A549 (cell line): ENCODE data around the gene ZIC1.
A peak's percentile ranks its signal among the peaks of the same experiment; 100 is the strongest.

ENCODE experiments used
- CBX8 ChIP-seq: fragments of 200-600 bp; sonication (generic); IDR thresholded peaks from 2 replicates; pipeline ENCODE4 v1.6.1; 2016
- EP300 ChIP-seq, 2 experiments: fragments of >200 bp; sonication (Bioruptor Twin); formaldehyde crosslinking; IDR thresholded peaks; 2 replicates in 1 of 2; 3 replicates in 1 of 2; pipeline ENCODE4 v1.6.1; 2016 to 2017
- JUN ChIP-seq, 2 experiments: fragments of >200 bp; sonication (Bioruptor Twin); formaldehyde crosslinking; IDR thresholded peaks; 2 replicates in 1 of 2; 3 replicates in 1 of 2; pipeline ENCODE4 v1.6.1; 2016 to 2017
- KDM5A ChIP-seq: fragments of 200-600 bp; sonication (generic); IDR thresholded peaks from 2 replicates; pipeline ENCODE4 v1.6.1; 2016; ENCODE audit warnings: antibody characterized with exemption, mild to moderate bottlenecking
- POLR2A ChIP-seq: IDR thresholded peaks from 2 replicates; pipeline ENCODE4 v1.6.1; 2012; ENCODE audit warnings: mild to moderate bottlenecking, low read length
- ZSCAN20 ChIP-seq: fragments of 250-450 bp; sonication (Bioruptor Pico); IDR thresholded peaks from 2 replicates; pipeline ENCODE4 v1.8.0; 2022; ENCODE audit warnings: mild to moderate bottlenecking, moderate library complexity
- TF ChIP-seq, protein P1 (sequence below): fragments of >200 bp; sonication (Bioruptor Twin); formaldehyde crosslinking; IDR thresholded peaks from 3 replicates; pipeline ENCODE4 v1.5.1; 2016
- TF ChIP-seq, protein P2 (sequence below): fragments of 200-600 bp; sonication (generic); IDR thresholded peaks from 2 replicates; pipeline ENCODE4 v1.6.1; 2016; ENCODE audit warnings: antibody characterized with exemption, mild to moderate bottlenecking, moderate library complexity
- TF ChIP-seq, protein P3 (sequence below): IDR thresholded peaks from 2 replicates; pipeline ENCODE4 v1.6.1; 2012
- TF ChIP-seq, protein P4 (sequence below): IDR thresholded peaks from 2 replicates; pipeline ENCODE4 v1.6.1; 2012; ENCODE audit warnings: low read depth, borderline replicate concordance

DNA sequence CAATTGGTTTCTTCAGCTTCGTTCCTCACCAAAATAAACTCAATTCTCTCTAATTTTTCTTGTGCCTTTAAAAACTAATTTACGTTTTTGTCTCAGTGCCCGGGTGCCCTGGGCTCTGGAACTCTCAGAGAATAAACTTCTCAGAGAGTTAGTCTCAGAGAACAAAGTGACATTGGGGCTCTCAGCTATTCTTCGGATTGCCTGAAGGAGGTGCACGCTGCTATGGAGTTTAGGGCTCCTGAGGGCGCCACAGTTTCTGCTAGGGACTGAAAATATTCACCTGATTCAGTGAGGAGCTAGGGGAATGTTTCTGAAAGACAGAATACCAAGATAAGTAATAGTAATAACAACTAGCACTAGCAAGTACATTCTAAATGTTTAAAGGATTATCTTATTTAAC lies 25.5 kb upstream of the ZIC1 start:
- no peak for TF ChIP-seq JUN (IDR thresholded peaks at IDR 0.05)
- TF ChIP-seq, protein P1, sequence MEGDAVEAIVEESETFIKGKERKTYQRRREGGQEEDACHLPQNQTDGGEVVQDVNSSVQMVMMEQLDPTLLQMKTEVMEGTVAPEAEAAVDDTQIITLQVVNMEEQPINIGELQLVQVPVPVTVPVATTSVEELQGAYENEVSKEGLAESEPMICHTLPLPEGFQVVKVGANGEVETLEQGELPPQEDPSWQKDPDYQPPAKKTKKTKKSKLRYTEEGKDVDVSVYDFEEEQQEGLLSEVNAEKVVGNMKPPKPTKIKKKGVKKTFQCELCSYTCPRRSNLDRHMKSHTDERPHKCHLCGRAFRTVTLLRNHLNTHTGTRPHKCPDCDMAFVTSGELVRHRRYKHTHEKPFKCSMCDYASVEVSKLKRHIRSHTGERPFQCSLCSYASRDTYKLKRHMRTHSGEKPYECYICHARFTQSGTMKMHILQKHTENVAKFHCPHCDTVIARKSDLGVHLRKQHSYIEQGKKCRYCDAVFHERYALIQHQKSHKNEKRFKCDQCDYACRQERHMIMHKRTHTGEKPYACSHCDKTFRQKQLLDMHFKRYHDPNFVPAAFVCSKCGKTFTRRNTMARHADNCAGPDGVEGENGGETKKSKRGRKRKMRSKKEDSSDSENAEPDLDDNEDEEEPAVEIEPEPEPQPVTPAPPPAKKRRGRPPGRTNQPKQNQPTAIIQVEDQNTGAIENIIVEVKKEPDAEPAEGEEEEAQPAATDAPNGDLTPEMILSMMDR: peak; percentile 10; the same call in 1 of the 3 replicates
- TF ChIP-seq EP300 (IDR thresholded peaks at IDR 0.05): no peak
- TF ChIP-seq, protein P2, sequence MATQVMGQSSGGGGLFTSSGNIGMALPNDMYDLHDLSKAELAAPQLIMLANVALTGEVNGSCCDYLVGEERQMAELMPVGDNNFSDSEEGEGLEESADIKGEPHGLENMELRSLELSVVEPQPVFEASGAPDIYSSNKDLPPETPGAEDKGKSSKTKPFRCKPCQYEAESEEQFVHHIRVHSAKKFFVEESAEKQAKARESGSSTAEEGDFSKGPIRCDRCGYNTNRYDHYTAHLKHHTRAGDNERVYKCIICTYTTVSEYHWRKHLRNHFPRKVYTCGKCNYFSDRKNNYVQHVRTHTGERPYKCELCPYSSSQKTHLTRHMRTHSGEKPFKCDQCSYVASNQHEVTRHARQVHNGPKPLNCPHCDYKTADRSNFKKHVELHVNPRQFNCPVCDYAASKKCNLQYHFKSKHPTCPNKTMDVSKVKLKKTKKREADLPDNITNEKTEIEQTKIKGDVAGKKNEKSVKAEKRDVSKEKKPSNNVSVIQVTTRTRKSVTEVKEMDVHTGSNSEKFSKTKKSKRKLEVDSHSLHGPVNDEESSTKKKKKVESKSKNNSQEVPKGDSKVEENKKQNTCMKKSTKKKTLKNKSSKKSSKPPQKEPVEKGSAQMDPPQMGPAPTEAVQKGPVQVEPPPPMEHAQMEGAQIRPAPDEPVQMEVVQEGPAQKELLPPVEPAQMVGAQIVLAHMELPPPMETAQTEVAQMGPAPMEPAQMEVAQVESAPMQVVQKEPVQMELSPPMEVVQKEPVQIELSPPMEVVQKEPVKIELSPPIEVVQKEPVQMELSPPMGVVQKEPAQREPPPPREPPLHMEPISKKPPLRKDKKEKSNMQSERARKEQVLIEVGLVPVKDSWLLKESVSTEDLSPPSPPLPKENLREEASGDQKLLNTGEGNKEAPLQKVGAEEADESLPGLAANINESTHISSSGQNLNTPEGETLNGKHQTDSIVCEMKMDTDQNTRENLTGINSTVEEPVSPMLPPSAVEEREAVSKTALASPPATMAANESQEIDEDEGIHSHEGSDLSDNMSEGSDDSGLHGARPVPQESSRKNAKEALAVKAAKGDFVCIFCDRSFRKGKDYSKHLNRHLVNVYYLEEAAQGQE: no peak
- no peak for TF ChIP-seq POLR2A
- TF ChIP-seq, protein P3, sequence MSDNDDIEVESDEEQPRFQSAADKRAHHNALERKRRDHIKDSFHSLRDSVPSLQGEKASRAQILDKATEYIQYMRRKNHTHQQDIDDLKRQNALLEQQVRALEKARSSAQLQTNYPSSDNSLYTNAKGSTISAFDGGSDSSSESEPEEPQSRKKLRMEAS: no peak
- no peak for TF ChIP-seq KDM5A
- TF ChIP-seq, protein P4, sequence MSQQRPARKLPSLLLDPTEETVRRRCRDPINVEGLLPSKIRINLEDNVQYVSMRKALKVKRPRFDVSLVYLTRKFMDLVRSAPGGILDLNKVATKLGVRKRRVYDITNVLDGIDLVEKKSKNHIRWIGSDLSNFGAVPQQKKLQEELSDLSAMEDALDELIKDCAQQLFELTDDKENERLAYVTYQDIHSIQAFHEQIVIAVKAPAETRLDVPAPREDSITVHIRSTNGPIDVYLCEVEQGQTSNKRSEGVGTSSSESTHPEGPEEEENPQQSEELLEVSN: no peak
- TF ChIP-seq CBX8: no peak
- no peak for TF ChIP-seq ZSCAN20
